Measurements from ENCODE around the gene MYO16. TPM values are rescaled to one million over a fixed set of nuclear protein-coding genes. Genes with fewer than 3 reads are reported as not detected.

The MYO16 gene
- total and polyA plus RNA-seq, 12 donors, result 0.56 to 2.4 (median 1.4) TPM

DNA sequence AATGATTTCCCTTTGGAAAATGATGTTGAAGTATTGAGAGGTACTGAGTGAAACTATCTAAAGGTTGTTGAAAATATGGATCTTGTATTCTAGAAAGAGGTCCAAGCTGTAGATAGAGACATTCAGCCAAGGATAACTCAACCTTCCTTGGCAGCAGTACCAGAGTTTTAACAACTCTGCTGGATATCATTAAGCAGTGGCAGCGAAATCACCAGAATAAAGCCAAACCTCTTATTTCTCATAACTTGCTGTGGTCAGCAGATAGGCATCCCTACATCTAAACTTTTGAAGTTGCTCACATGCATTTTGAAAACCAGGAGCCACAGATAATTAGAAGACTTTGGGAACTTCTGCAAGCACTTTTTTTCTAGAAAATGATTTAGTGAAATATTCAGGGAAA lies 597.2 kb downstream of the MYO16 start:
- no peak for DNase-seq
- Histone ChIP-seq H3K27ac (no peak overlapping the region), H3K27me3 (no peaks in the 10 kb centered on the region), H3K36me3 (replicated peaks in 1 of 2) (no peaks in the 10 kb centered on the region), H3K4me3 (no peak overlapping the region), H3K9me3 (replicated peaks in 1 of 3) (peaks cover 0 to 3% (median 0%) of the 10 kb centered on the region in 3 donors), H3K4me1 (replicated peaks in 1 of 2) (no peaks in the 10 kb centered on the region)
- intact Hi-C loops (cut with DNase I), result no loop called here
- no peak for TF ChIP-seq POLR2A (IDR thresholded peaks at IDR 0.05)
- TF ChIP-seq, protein P1, sequence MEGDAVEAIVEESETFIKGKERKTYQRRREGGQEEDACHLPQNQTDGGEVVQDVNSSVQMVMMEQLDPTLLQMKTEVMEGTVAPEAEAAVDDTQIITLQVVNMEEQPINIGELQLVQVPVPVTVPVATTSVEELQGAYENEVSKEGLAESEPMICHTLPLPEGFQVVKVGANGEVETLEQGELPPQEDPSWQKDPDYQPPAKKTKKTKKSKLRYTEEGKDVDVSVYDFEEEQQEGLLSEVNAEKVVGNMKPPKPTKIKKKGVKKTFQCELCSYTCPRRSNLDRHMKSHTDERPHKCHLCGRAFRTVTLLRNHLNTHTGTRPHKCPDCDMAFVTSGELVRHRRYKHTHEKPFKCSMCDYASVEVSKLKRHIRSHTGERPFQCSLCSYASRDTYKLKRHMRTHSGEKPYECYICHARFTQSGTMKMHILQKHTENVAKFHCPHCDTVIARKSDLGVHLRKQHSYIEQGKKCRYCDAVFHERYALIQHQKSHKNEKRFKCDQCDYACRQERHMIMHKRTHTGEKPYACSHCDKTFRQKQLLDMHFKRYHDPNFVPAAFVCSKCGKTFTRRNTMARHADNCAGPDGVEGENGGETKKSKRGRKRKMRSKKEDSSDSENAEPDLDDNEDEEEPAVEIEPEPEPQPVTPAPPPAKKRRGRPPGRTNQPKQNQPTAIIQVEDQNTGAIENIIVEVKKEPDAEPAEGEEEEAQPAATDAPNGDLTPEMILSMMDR (IDR thresholded peaks at IDR 0.05), result no peak
- WGBS, 4 donors, result 71 to 91% (median 83%) methylated on average over 1 of the region's 1 CpG

DNA sequence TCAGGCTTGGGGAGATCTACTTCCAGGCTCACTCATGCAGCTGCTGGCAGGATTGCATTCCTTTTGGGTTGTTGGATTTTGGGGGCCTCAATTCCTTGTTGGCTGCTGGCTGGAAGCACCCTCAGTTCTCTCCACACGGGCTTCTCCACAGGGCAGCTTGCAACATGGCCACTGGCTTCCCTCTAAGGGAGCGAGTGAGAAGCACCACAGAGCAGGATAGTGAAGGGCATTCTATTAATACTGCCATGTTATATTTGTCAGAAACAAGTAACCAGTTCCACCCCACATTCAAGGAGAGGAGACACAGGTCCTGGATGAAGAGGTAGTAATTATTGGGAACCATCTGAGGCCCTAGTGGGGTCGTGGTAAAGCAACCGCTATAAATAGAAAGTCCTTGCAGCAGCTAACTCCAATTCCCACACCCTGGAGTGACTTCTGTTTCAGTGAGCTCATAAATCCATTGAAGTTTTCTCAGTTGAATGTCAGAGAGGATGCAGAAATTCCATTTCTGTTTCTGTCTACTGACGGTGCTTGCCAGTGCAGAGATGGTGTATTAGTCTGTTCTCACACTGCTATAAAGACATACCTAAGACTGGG lies 598.0 kb downstream of the MYO16 start:
- no peak for TF ChIP-seq POLR2A (IDR thresholded peaks at IDR 0.05)
- TF ChIP-seq, protein P1 (IDR thresholded peaks at IDR 0.05), result no peak
- Histone ChIP-seq H3K27me3 (no peaks in the 10 kb centered on the region), H3K4me1 (replicated peaks in 1 of 2) (no peaks in the 10 kb centered on the region), H3K27ac (no peak overlapping the region), H3K9me3 (replicated peaks in 1 of 3) (peaks cover 0 to 3% (median 0%) of the 10 kb centered on the region in 3 donors), H3K36me3 (replicated peaks in 1 of 2) (no peaks in the 10 kb centered on the region), H3K4me3 (no peak overlapping the region)
- WGBS, 4 donors, result 53 to 75% (median 68%) methylated on average over 4 to 5 of the region's 5 CpGs
- no peak for DNase-seq
- intact Hi-C loops (cut with DNase I), result no loop called here

DNA sequence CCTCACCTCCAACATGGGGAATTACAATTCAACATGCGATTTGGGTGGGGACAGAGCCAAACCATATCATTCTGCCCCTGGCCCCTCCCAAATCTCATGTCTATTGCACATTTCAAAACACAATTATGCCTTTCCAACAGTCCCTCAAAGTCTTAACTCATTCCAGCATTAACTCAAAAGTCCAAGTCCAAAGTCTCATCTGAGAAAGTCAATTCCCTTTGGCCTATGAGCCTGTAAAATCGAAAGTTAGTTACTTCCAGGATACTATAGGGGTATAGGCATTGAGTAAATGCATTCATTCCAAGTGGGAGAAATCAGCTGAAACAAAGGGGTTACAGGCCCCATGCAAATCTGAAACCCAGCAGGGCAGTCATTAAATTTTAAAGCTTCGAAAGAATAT lies 598.8 kb downstream of the MYO16 start:
- 84 to 93% (median 89%) methylated on average over 3 of the region's 3 CpGs for WGBS, 4 donors
- Histone ChIP-seq H3K4me3 (no peak overlapping the region), H3K9me3 (replicated peaks in 1 of 3) (peaks cover 0 to 3% (median 0%) of the 10 kb centered on the region in 3 donors), H3K4me1 (replicated peaks in 1 of 2) (no peaks in the 10 kb centered on the region), H3K27ac (no peak overlapping the region), H3K27me3 (no peaks in the 10 kb centered on the region), H3K36me3 (replicated peaks in 1 of 2) (no peaks in the 10 kb centered on the region)
- TF ChIP-seq POLR2A (IDR thresholded peaks at IDR 0.05), result no peak
- TF ChIP-seq, protein P1 (IDR thresholded peaks at IDR 0.05), result no peak
- no peak for DNase-seq
- intact Hi-C loops (cut with DNase I), result no loop called here

DNA sequence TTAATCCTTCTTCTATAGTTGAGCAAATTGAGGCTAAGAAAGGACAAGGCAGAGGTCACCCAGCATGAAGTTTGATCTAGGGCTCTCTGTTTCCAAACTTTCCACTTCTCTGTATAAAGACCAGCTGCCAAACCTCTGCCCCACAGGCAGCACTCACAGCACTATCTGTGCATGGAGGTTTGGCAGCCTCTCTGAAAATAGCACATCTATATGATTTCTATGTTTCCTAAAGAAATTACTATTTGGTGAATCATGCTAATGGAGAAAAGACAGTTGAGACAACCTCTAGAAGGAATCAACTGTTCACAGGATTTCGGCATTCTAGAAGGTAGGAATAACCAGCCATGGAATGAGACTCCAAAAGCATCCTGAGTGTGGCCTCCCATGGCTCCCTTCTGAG lies 602.5 kb downstream of the MYO16 start:
- intact Hi-C loops (cut with DNase I), result no loop called here
- TF ChIP-seq POLR2A (IDR thresholded peaks at IDR 0.05), result no peak
- TF ChIP-seq, protein P1 (IDR thresholded peaks at IDR 0.05), result no peak
- H3K27ac ChIP-seq, result no peak overlapping the region
- H3K4me3 ChIP-seq, result no peak overlapping the region
- no peaks in the 10 kb centered on the region for H3K4me1 ChIP-seq (replicated peaks in 1 of 2)
- 93 to 100% (median 95%) methylated on average over 1 of the region's 1 CpG for WGBS, 4 donors
- no peaks in the 10 kb centered on the region for H3K36me3 ChIP-seq (replicated peaks in 1 of 2)
- no peaks in the 10 kb centered on the region for H3K27me3 ChIP-seq
- DNase-seq, result no peak
- no peaks in the 10 kb centered on the region for H3K9me3 ChIP-seq (replicated peaks in 1 of 3)
